GM18517 (cell line): ENCODE measurements around the gene OSCAR.

ENCODE experiments used
- ATAC-seq: cut with Tn5 transposase; IDR thresholded peaks from one replicate; pipeline ENCODE4 v1.9.1; 2021; ENCODE audit warnings: mild to moderate bottlenecking, moderate library complexity; ENCODE audit not compliant: unreplicated experiment

OSCAR gene, protein sequence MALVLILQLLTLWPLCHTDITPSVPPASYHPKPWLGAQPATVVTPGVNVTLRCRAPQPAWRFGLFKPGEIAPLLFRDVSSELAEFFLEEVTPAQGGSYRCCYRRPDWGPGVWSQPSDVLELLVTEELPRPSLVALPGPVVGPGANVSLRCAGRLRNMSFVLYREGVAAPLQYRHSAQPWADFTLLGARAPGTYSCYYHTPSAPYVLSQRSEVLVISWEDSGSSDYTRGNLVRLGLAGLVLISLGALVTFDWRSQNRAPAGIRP

DNA sequence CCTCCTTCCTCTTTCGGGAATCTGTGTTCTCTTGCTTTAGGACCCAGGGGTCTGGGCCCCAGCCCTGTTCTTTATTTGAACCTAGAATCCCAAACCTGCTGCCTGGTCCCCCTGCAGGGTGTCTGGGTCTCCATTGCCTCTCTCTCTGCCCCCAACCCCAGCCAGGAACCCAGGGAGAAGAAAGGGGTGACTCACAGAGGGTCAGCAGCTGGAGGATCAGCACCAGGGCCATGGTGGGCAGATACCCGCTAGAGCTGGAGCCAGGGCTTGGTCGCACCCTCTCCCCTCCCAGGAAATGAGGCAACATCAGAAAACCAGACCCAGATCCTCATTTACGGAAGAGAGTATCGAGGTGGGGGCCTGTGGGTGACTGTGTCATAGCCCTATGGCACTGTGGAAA, at the start of gene OSCAR:
Gene OSCAR, minus strand, starts transcription at position 243 of the 400 bp plus-strand sequence. Its CDS starts 11 bp downstream, at position 232.
- no peak for ATAC-seq

DNA sequence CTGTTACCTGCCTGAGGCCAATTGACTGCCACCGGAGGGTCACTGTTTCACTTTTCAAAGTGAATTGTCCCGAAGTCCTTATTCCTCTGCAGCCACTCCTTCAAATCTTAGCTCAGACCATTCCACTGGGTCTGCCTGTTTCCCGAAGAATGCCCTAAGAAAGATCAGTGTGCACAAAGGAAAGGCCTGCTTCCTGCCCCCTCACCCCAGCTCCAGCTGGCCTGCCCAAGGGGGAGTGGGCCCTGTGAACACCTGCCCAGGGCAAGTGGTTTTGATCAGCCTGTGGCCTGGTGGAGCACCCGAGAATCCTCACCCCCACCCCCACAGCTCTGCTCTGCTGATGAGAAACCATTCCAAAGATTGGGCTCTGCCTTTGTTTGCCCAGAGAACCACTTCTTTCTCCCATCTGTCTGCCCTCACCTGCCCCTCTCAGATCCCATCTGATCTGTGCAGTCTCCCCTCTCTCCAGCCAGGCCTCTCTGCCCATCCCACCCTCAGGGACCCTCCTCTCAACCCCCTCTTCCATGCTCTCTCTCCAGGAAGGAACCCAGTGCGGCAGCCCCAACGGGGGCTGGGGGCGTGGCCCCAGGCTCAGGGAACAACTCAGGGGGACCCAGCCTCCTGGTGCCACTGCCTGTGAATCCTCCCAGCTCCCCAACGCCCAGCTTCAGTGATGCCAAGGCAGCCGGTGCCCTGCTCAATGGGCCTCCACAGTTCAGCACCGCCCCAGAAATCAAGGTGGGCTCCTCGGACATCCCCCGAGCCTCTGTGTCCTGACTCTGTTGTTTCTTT, 48.6 kb upstream of the OSCAR start:
- no peak for ATAC-seq

DNA sequence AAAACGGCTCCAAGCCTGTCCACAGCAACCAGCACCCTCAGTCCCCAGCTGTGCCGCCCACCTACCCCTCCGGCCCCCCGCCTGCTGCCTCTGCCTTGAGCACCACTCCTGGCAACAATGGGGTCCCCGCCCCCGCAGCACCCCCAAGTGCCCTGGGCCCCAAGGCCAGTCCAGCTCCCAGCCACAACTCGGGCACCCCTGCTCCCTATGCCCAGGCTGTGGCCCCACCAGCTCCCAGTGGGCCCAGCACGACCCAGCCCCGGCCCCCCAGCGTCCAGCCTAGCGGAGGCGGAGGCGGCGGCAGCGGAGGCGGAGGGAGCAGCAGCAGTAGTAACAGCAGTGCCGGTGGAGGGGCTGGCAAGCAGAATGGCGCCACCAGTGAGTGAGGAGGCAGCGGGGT, 47.6 kb upstream of the OSCAR start:
- no peak for ATAC-seq

DNA sequence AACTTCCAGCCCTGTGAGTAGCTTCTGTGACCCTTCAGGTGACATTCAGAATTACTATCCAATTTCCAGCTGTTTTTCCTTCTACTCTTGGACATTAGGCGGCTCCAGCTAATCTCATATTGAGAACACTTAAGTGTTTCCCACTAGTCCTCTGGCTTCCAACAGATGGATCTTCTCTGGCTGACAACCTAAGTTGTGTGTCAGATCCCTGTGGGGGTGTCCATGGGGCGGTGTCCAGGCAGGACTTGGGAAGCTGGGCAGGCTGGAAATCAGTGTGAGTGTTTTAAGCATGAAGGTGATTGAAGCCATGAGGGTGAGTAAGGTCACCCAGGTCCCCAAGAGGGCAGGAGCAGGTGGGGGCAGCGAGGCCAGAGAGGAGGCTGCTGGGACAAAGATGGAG, 47.1 kb upstream of the OSCAR start:
- ATAC-seq: no peak

DNA sequence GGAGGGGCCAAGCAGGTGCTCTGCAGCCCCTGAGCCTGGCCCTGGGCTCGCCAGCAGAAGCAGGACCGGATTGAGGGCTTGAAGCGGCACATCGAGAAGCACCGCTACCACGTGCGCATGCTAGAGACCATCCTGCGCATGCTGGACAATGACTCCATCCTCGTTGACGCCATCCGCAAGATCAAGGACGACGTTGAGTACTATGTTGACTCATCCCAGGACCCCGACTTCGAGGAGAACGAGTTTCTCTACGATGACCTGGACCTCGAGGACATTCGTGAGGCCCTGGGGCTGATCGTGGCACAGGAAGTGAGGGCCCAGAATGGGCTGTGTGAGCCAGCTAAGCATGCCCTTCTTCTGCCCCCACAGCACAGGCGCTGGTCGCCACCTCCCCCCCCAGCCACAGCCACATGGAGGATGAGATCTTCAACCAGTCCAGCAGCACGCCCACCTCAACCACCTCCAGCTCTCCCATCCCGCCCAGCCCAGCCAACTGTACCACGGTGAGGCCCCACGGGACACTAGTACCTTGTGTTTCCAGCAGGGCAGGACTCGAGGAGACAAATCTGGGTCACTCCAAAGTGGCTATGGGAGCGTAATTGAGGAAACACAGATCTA, 45.0 kb upstream of the OSCAR start:
- no peak for ATAC-seq

DNA sequence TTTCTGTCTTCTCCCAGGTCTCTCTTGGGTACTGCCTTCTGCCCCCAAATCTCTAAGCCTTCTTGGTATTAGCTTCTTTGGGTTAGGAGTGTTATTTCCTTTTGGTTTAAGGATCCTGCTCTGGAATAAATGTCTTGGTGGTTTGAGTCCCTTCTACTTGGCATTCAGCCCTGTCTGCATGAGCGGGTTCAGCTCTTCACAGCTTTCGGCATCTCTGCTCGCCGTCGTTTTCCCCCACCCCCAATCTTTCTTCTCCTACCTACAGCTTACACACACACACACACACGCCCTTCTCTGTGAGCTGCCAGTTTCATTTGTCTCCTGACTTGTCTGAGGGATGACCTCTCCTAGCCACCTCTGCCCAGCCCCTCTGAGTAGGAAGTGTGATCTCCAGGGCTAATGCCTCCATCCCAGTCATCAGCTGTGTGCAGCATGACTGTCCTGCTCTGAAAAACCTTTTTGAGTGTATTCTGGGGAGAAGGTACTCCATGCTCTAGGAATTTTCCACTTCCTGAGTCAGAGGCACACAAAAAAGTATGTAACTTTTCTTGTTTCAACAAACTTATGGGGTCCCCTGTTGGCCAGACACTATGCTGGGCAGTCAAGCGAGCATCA, 41.7 kb upstream of the OSCAR start:
- no peak for ATAC-seq

DNA sequence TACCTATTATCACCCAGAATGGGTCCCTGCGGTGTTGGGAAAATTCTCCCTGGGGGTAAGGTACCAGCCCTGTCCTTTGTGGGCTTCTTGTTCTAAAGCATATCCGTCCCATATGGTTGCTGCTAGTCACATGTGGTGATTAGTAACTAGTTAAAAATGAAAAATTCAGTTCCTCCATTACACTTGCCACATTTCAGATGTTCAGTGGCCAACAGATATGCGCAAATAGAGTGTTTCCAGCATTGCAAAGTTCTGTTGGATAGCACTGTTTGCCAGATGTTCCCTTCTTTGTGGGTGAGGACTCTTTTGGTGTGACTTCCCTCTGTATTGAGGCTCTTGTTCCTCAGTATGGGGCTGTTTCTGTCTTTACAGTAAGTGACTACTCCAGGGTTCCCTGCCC, 40.8 kb upstream of the OSCAR start:
- ATAC-seq: no peak

DNA sequence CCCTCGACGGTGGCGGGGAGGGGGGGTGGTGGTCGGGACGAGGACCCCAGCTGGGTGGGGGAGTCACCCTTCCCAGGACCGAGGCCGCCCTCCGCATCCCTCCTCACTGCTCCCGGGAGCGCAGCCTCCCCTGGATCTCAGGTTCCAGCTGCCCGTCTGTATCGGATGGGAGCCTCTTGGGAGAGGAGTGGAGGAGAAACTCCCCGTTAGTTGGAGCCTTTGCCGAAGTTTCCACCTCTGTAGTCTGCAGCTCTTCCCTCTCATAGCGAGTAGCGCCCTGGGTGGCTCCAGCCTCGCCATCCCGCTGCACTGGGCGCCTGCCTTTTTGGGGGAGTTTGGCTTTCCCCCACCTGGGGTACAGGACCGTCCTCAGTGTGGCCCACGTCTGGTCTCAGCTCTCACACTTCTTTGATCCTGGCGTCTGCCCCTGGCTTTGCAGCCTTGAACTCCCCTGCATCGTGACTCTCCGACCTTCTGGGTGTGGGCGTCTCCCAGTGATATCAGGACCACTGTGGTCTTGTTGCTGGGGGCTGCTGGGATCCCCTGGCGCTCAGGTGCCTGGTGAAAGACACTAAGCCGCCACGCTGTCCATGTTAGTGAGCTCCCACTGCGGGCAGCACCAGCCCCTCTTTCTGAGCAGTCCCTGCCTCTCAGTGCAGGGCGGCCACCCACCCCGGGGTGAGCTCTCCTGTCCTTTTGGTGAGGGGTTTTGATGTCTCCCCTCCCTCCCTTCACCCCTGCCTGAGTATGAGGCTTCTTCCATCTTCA, 38.1 kb upstream of the OSCAR start:
- no peak for ATAC-seq

DNA sequence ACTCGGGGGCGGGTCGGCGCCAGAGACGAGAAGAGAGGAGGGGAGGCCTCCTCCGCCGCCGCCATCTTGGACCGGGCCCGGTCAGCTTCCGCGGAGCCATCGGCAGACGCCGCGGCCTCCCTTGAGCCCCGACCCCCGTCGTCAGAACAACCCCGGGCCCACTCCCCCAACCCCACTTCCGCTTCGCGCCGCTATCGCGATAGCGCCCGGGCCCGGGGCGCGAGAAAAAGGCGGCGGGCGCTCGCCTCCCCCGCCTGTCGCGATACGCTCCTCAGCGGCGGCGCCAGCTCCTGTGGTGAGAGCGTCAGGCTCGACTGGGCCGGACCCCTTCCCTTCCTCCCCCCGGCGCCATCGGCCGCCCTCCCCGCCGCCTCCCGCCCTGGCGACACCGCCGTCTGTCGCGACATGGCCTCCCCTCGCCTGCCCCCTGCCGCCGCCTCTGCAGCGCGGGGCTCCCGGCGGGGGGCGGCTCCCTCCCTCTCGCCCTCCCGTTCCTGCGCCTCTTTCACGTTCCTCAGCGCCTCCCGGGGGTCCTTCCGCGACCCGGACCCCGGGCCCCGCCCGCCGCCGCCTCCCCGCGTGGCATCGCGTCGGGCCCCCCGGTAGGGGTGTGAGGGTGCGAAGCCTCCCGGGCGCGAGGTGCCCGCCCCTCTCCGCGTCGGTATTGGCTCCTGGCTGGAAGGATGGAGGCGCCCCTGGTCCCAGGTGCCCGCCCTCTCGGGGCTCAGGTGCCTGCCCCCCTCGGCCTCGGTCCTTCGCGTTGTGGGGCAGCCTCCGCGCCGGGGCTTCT, 37.3 kb upstream of the OSCAR start, which contains the start of gene CNOT3:
Gene CNOT3, plus strand, starts transcription at position 64 of the 790 bp plus-strand sequence. CDS start 5,217 bp downstream, outside the sequence.
- ATAC-seq: no peak

DNA sequence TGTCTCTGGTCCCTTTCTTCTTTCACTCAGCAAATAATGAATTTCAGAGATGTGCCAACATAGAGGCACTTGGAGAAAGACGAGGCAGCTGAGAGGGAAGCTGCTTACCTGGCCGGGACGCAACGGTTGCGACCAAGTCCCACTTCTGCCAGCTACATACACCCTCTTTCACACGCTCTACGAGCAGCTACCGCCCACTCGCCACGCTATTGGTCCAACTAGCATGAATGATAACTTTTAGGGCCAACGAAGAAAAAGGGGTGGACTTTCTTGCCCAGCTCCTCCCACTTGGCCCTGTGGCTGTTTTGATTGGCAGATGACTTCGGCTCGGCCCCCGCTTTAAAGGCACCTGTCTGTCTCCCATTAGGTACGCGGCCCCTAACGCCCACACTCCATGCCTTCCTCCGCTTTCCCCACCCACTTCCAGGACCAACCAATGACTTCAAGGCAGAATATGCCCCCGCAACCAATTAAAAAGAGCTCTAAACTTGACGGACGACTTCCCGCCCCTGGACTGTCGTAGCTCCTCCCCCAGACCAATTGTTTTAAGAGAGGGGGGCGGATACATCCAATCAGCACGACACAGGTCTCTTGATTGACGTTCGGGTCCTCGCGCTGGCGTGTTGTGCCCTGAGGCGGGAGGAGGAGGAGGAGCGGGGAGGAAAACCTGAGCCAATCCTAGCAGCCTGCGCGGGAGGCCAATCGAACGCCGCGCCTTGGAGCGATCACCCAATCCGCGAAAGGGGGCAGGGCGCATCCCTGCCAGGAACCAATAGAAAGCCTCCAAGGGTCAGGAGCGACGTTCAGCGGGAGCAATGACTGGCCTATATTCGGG, 36.5 kb upstream of the OSCAR start:
- ATAC-seq: peak; percentile 85

DNA sequence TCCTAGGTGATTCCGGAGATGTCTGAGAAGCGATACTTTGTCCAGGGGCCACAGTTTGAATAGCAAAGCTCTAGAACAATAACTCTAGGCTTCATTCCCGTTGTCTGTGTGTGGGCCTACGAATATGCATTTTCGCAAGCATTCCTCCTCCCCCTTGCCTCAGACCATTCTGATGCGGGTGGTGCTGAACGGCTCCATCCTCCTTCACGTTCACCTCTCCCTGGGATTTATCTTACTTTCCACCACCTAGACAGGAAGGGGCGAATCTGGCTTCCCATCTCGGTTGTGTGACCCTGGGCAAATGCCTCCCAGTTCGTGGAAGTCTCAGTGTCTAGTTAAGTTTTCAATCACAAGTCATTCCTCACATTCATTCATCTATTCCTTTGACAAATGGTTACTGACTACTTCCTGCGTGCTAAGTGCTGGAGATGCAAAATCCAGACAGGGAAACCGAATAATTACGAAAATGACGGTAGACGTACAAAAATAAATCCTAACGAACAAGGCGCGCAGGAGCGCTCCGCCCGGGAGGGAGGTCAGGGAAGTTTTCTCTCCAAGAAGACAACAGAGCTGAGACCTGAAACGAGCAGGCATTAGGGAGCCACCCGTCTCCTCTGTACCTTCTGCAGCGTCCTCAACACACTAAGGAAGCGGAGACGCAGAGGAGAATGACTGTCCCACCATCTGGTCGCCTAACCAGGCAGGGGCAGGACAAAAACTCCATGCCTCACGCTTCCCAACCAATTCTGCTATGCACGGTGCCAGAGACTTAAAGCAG, 35.7 kb upstream of the OSCAR start:
- ATAC-seq: no peak

DNA sequence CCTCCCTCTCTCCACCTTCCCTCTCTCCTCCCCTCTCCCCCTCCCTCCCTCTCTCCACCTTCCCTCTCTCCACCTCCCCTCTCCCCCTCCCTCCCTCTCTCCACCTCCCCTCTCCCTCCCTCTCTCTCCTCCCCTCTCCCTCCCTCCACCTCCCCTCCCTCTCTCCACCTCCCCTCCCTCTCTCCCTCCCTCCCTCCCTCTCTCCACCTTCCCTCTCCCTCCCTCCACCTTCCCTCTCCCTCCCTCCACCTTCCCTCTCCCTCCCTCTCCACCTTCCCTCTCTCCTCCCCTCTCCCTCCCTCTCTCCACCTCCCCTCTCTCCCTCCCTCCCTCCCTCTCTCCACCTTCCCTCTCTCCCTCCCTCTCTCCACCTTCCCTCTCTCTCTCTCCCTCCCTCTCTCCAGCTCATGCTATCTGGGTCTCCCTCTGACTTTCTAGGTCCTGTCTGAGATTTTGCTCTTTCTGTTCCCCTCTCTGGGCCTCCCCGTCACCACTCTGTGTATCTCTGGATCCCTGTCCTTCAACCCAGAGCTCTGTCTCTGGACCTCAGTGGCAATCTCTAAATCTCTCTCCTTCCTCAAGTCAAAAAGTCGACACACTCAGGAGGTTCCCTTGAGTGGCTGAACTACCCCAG, 33.5 kb upstream of the OSCAR start:
- no peak for ATAC-seq

DNA sequence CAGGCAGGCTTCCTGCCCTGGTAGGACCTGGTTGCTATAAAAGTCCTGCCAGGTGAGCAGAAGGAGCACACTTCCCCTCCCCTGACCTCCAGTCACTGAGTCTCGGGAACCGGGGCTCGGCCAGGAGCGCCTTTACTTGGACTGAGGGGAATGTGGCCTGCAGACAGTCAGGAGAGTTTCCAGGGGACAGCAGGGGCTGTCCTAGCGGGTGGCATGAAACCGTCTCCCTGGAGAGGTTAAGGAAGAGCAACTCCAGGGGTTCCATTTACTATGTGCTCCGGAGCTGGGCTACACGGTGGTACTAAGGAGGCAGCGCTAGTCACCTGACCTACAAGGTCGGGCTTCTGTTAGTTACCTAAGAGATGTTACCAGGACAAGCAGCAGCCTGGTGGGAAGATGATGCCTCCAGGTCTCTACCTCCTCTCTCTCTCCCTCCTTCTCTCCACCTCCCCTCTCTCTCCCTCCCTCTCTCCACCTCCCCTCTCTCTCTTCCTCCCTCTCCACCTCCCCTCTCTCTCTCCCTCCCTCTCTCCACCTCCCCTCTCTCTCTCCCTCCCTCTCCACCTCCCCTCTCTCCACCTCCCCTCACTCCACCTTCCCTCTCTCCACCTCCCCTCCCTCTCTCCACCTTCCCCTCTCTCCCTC, 32.8 kb upstream of the OSCAR start:
- ATAC-seq: no peak

DNA sequence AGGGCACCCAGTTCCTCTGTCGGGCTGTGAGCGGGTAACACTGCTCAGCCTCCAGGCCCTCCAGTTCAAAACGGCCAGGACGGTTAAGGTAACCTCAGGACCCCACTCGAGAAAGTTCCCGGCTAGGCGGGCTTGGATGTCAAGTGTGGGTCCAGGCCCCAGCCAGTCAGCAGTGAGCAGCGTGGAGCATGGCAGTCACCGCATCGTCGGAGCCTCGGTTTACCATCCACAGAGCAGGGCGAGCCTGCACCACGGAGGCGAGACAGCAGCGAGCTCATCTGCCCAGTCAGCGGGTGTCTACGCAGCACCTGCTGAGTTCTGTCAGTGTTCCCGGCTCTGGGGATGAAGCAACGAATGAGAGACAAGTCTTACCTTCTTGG, 29.0 kb upstream of the OSCAR start:
- ATAC-seq: no peak

DNA sequence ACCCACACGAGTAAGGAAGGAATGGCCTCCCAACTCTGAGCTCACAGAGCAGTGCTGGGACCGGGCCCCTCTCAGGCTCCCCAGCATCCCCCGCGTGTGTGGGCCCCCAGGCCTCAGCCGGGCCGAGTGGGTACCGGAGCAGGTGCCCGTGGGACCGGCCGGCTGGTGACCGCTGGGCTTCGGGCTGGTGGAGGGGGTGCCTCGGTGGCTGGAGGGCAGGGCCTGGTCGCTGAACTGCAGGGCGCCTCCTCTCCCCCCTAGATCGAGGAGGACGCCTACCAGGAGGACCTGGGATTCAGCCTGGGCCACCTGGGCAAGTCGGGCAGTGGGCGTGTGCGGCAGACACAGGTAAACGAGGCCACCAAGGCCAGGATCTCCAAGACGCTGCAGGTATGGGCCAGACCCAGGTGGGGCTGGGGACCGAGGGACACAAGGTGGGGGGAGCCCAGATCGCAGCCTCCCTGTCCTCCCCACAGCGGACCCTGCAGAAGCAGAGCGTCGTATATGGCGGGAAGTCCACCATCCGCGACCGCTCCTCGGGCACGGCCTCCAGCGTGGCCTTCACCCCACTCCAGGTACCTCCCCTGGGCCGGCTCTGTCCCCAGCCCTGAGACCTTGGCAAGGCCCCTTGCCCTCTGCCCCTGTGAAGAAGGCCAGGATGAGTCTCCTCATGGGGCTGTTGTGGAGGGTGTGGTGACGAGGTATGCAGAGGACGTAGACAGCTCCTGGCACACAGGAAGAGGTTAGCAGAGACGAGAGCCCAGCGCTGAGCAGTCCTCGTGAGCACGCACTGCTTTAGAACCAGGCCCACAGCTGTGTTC, 28.4 kb upstream of the OSCAR start:
- ATAC-seq: no peak

DNA sequence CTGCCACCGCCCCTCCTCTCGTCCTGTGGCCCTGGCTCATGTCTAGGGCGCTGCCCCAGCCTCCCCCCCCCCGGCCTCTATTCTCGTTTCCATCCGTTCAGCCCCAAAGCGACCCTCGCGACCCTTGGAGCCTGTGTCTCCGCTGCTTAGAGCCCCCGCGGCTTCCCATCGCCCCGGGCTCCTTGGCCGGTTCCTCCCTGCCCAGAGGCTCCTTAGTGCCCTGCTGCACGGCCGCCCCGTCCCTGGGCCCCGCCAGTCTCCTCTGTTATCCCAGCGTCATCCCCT, 27.8 kb upstream of the OSCAR start:
- ATAC-seq: no peak
